HEK293 (cell line): ENCODE measurements around the gene ARHGAP10.

Source experiments
- CTCF ChIA-PET: fragments of 350-600 bp; formaldehyde crosslinking; extraction: SDS; loops from one replicate; lab custom pipeline; 2021; ENCODE audit warnings: antibody characterized with exemption; lab: Yijun Ruan, JAX
- POLR2A ChIA-PET: fragments of 300-600 bp; formaldehyde crosslinking; extraction: SDS; loops from one replicate; lab custom pipeline; 2020; ENCODE audit warnings: antibody characterized with exemption, inconsistent platforms; lab: Yijun Ruan, JAX
- H3K27ac ChIP-seq: fragments of 200-500 bp; sonication (Bioruptor generic); 2 replicates; pipeline ENCODE4 v1.5.1; 2014; ENCODE audit warnings: low read depth, low read length, control low read depth, inconsistent platforms; ENCODE audit errors: extremely low read depth
- H3K36me3 ChIP-seq, 2 experiments: fragments of 200-500 bp in 1 of 2; sonication (Bioruptor generic) in 1 of 2; 1 replicate in 1 of 2; 2 replicates in 1 of 2; pipeline ENCODE4 v1.5.1; 2014 to 2017; ENCODE audit warnings: inconsistent platforms in 2 of 2, low read length in 2 of 2; ENCODE audit not compliant: control insufficient read depth in 2 of 2, insufficient read depth in 1 of 2
- H3K4me1 ChIP-seq: fragments of 200-500 bp; sonication (Bioruptor generic); 2 replicates; pipeline ENCODE4 v1.5.1; 2014; ENCODE audit warnings: mild to moderate bottlenecking, low read length, inconsistent platforms; ENCODE audit not compliant: control insufficient read depth, insufficient read depth
- H3K4me3 ChIP-seq: 2 replicates; pipeline ENCODE4 v1.5.1; 2011; ENCODE audit warnings: low read depth, mild to moderate bottlenecking, control low read depth, low read length, moderate library complexity
- H3K9me3 ChIP-seq: fragments of 200-500 bp; sonication (Bioruptor generic); 2 replicates; pipeline ENCODE4 v1.5.1; 2014; ENCODE audit warnings: low read depth, low read length, inconsistent platforms; ENCODE audit not compliant: control insufficient read depth, insufficient read depth
- GFI1B ChIP-seq: fragments of 450-650 bp; formaldehyde crosslinking; IDR thresholded peaks from 2 replicates; pipeline ENCODE4 v1.5.1; 2016; ENCODE audit warnings: missing biosample characterization, missing genetic modification characterization
- GLIS1 ChIP-seq: fragments of 450-650 bp; formaldehyde crosslinking; IDR thresholded peaks from 2 replicates; pipeline ENCODE4 v1.5.1; 2016; ENCODE audit warnings: missing biosample characterization, missing genetic modification characterization
- WT1 ChIP-seq: fragments of 450-650 bp; formaldehyde crosslinking; IDR thresholded peaks from 2 replicates; pipeline ENCODE4 v1.5.1; 2016; ENCODE audit warnings: missing biosample characterization, missing genetic modification characterization
- YY2 ChIP-seq: fragments of 450-650 bp; formaldehyde crosslinking; IDR thresholded peaks from 2 replicates; pipeline ENCODE4 v1.5.1; 2016; ENCODE audit warnings: missing biosample characterization, missing genetic modification characterization
- ZFHX2 ChIP-seq: fragments of 450-650 bp; formaldehyde crosslinking; conservative IDR thresholded peaks from 2 replicates; pipeline ENCODE4 v1.5.1; 2016; ENCODE audit warnings: missing biosample characterization, missing genetic modification characterization
- ZNF121 ChIP-seq: fragments of 450-650 bp; formaldehyde crosslinking; IDR thresholded peaks from 2 replicates; pipeline ENCODE4 v1.5.1; 2016; ENCODE audit warnings: missing biosample characterization, missing genetic modification characterization
- ZNF211 ChIP-seq: fragments of 450-650 bp; formaldehyde crosslinking; IDR thresholded peaks from 2 replicates; pipeline ENCODE4 v1.5.1; 2016; ENCODE audit warnings: low read depth, missing biosample characterization, missing genetic modification characterization
- ZNF404 ChIP-seq: fragments of 450-650 bp; formaldehyde crosslinking; IDR thresholded peaks from 2 replicates; pipeline ENCODE4 v1.5.1; 2017; ENCODE audit warnings: missing biosample characterization, missing genetic modification characterization
- ZNF433 ChIP-seq: fragments of 450-650 bp; formaldehyde crosslinking; IDR thresholded peaks from 2 replicates; pipeline ENCODE4 v1.5.1; 2016; ENCODE audit warnings: missing biosample characterization, missing genetic modification characterization, low read depth
- ZNF473 ChIP-seq: fragments of 450-650 bp; formaldehyde crosslinking; IDR thresholded peaks from 2 replicates; pipeline ENCODE4 v1.5.1; 2017; ENCODE audit warnings: missing biosample characterization, missing genetic modification characterization
- ZNF501 ChIP-seq: fragments of 450-650 bp; formaldehyde crosslinking; IDR thresholded peaks from 2 replicates; pipeline ENCODE4 v1.5.1; 2016; ENCODE audit warnings: missing biosample characterization, missing genetic modification characterization
- ZNF514 ChIP-seq: fragments of 450-650 bp; formaldehyde crosslinking; IDR thresholded peaks from 2 replicates; pipeline ENCODE4 v1.5.1; 2016; ENCODE audit warnings: missing biosample characterization, missing genetic modification characterization
- ZNF658 ChIP-seq: fragments of 450-650 bp; formaldehyde crosslinking; IDR thresholded peaks from 2 replicates; pipeline ENCODE4; 2016; ENCODE audit warnings: missing biosample characterization, missing genetic modification characterization
- ZNF785 ChIP-seq: fragments of 450-650 bp; formaldehyde crosslinking; IDR thresholded peaks from 2 replicates; pipeline ENCODE4 v1.5.1; 2016; ENCODE audit warnings: missing biosample characterization, missing genetic modification characterization
- ZNF837 ChIP-seq: fragments of 450-650 bp; formaldehyde crosslinking; IDR thresholded peaks from 2 replicates; pipeline ENCODE4 v1.5.1; 2016; ENCODE audit warnings: missing biosample characterization, missing genetic modification characterization
- ZSCAN23 ChIP-seq: fragments of 450-650 bp; formaldehyde crosslinking; IDR thresholded peaks from 2 replicates; pipeline ENCODE4 v1.5.1; 2016; ENCODE audit warnings: missing biosample characterization, missing genetic modification characterization
- ZSCAN30 ChIP-seq: fragments of 450-650 bp; IDR thresholded peaks from 2 replicates; pipeline ENCODE4 v1.5.1; 2018; ENCODE audit warnings: missing biosample characterization, mild to moderate bottlenecking, missing genetic modification characterization, moderate library complexity
- ZXDB ChIP-seq: fragments of 450-650 bp; formaldehyde crosslinking; IDR thresholded peaks from 2 replicates; pipeline ENCODE4 v1.5.1; 2016; ENCODE audit warnings: missing biosample characterization, missing genetic modification characterization
- TF ChIP-seq, protein P1 (sequence below): fragments of 450-650 bp; formaldehyde crosslinking; IDR thresholded peaks from 2 replicates; pipeline ENCODE4 v1.5.1; 2016; ENCODE audit warnings: missing biosample characterization, missing genetic modification characterization, low read depth
- TF ChIP-seq, protein P2 (sequence below): fragments of 450-650 bp; formaldehyde crosslinking; IDR thresholded peaks from 2 replicates; pipeline ENCODE4 v1.5.1; 2016; ENCODE audit warnings: missing biosample characterization, missing genetic modification characterization
- TF ChIP-seq, protein P3 (sequence below): fragments of 450-650 bp; formaldehyde crosslinking; IDR thresholded peaks from 2 replicates; pipeline ENCODE4 v1.5.1; 2016; ENCODE audit warnings: missing biosample characterization, missing genetic modification characterization
- TF ChIP-seq, protein P4 (sequence below): fragments of 450-650 bp; formaldehyde crosslinking; IDR thresholded peaks from 2 replicates; pipeline ENCODE4 v1.5.1; 2016; ENCODE audit warnings: missing biosample characterization, missing genetic modification characterization, borderline replicate concordance
- TF ChIP-seq, protein P5 (sequence below): fragments of 450-650 bp; formaldehyde crosslinking; IDR thresholded peaks from 2 replicates; pipeline ENCODE4 v1.5.1; 2016; ENCODE audit warnings: missing biosample characterization, missing genetic modification characterization

ARHGAP10 gene

DNA sequence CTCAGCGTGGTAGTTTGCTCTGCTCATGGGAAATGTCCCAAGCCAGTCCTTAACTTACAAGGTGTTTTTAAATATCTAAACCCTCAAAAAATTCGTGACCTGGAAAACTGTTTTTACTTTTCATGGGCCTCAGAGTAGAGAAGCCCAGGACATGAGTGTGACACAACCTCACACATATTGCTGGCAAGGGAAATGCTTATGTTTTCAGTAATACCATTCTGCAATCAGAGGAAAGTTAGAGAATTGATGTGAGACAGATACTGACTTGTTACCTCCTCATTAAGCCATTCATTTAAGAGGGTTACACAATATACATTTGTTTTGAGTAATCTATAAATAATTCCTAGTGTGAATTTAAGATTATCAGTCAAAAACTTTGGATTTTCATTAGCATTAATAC is 209.5 kb downstream of the ARHGAP10 start (continued):
- no peak for TF ChIP-seq ZNF473 (tag by site-specific recombination)
- no peak for TF ChIP-seq ZNF121
- TF ChIP-seq ZFHX2 (tag by site-specific recombination): no peak

DNA sequence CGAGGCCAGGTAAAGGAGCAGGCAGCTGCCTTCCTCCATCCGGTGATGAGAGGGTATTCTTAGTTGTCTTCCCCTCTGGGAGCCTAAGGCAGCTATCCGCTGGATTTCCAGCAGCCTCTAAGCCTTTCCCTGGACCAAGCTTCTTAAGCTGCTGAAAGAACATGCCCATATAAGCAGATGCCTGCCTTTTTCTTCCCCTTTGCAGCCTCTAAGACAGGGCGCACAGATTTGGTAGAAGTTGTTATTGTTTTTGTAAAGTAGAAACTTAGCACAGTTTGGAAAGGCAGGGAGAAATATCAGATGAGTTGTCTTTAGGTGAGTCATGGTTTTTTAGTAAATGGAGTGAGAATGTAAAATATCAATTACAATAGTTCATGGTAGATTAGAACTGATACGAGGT is 210.8 kb downstream of the ARHGAP10 start:
- H3K4me1 ChIP-seq: peaks cover 12% of the 10 kb centered on the region
- ChIA-PET CTCF (interaction anchor here (0.5 to 0.7 kb wide), 2 partner anchors 19 to 1765 kb away, joined by 3 read pairs; no protein-coding TSS in a partner anchor), POLR2A (interaction anchor here (0.6 kb wide), 1 partner anchor 155 kb away, joined by 4 read pairs; no protein-coding TSS in a partner anchor)
- H3K36me3 ChIP-seq: peaks cover 0 to 15% of the 10 kb centered on the region in 2 experiments; a peak in 2 of 3 replicates
- H3K9me3 ChIP-seq: no peaks in the 10 kb centered on the region
- TF ChIP-seq, protein P1, sequence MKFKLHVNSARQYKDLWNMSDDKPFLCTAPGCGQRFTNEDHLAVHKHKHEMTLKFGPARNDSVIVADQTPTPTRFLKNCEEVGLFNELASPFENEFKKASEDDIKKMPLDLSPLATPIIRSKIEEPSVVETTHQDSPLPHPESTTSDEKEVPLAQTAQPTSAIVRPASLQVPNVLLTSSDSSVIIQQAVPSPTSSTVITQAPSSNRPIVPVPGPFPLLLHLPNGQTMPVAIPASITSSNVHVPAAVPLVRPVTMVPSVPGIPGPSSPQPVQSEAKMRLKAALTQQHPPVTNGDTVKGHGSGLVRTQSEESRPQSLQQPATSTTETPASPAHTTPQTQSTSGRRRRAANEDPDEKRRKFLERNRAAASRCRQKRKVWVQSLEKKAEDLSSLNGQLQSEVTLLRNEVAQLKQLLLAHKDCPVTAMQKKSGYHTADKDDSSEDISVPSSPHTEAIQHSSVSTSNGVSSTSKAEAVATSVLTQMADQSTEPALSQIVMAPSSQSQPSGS: no peak
- TF ChIP-seq, protein P2, sequence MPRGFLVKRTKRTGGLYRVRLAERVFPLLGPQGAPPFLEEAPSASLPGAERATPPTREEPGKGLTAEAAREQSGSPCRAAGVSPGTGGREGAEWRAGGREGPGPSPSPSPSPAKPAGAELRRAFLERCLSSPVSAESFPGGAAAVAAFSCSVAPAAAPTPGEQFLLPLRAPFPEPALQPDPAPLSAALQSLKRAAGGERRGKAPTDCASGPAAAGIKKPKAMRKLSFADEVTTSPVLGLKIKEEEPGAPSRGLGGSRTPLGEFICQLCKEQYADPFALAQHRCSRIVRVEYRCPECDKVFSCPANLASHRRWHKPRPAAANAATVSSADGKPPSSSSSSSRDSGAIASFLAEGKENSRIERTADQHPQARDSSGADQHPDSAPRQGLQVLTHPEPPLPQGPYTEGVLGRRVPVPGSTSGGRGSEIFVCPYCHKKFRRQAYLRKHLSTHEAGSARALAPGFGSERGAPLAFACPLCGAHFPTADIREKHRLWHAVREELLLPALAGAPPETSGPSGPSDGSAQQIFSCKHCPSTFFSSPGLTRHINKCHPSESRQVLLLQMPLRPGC: no peak
- TF ChIP-seq GFI1B (tag by site-specific recombination) (no peak), ZNF121 (no peak), ZNF433 (no peak), ZSCAN30 (tag by site-specific recombination) (no peak), WT1 (tag by site-specific recombination) (no peak), ZNF837 (tag by site-specific recombination) (no peak), ZXDB (tag by site-specific recombination) (no peak), ZNF404 (tag by site-specific recombination) (no peak), ZNF501 (tag by site-specific recombination) (no peak), ZNF211 (tag by site-specific recombination) (no peak), ZSCAN23 (no peak), ZNF658 (tag by site-specific recombination) (no peak)
- TF ChIP-seq, protein P3, sequence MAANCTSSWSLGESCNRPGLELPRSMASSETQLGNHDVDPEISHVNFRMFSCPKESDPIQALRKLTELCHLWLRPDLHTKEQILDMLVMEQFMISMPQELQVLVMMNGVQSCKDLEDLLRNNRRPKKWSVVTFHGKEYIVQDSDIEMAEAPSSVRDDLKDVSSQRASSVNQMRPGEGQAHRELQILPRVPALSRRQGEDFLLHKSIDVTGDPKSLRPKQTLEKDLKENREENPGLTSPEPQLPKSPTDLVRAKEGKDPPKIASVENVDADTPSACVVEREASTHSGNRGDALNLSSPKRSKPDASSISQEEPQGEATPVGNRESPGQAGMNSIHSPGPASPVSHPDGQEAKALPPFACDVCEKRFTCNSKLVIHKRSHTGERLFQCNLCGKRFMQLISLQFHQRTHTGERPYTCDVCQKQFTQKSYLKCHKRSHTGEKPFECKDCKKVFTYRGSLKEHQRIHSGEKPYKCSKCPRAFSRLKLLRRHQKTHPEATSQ (tag by site-specific recombination): no peak
- H3K4me3 ChIP-seq: no peak overlapping the region
- no peak overlapping the region for H3K27ac ChIP-seq

DNA sequence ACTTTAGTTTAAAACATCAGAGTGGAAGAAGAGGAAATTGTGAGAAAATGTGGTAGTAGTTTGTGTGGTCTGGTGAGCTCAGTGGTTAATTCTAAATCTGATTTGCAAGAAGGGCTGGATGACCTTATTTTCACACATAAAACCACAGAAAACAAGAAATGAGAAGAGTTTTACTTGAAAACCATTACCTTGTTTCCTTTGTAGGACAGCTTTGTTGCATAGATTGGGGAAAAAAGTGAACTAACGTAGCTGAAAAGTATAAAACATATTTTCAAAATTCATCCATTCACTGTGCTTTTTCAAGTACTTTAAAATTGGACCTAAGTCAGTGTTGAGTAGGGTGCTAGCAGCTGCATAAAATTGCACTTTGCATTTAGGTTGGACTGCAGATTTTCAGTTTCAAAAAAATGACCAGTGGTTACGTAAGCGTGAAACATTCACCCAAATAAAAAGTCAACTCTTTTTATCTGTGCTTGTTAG is 211.3 kb downstream of the ARHGAP10 start:
- H3K9me3 ChIP-seq: no peaks in the 10 kb centered on the region
- H3K4me1 ChIP-seq: peaks cover 12% of the 10 kb centered on the region
- no peak overlapping the region for H3K4me3 ChIP-seq
- H3K36me3 ChIP-seq: peaks cover 3 to 15% of the 10 kb centered on the region in 2 experiments; a peak in 2 of 3 replicates
- H3K27ac ChIP-seq: no peak overlapping the region
- ChIA-PET POLR2A (no interaction called here), CTCF (interaction anchor here (0.7 kb wide), 1 partner anchor 1765 kb away, joined by 3 read pairs; no protein-coding TSS in a partner anchor)
- TF ChIP-seq ZNF785 (tag by site-specific recombination) (no peak), YY2 (tag by site-specific recombination) (no peak), ZNF501 (tag by site-specific recombination) (no peak), GLIS1 (tag by site-specific recombination) (no peak), ZNF514 (tag by site-specific recombination) (no peak), ZFHX2 (tag by site-specific recombination) (no peak)
- TF ChIP-seq, protein P4, sequence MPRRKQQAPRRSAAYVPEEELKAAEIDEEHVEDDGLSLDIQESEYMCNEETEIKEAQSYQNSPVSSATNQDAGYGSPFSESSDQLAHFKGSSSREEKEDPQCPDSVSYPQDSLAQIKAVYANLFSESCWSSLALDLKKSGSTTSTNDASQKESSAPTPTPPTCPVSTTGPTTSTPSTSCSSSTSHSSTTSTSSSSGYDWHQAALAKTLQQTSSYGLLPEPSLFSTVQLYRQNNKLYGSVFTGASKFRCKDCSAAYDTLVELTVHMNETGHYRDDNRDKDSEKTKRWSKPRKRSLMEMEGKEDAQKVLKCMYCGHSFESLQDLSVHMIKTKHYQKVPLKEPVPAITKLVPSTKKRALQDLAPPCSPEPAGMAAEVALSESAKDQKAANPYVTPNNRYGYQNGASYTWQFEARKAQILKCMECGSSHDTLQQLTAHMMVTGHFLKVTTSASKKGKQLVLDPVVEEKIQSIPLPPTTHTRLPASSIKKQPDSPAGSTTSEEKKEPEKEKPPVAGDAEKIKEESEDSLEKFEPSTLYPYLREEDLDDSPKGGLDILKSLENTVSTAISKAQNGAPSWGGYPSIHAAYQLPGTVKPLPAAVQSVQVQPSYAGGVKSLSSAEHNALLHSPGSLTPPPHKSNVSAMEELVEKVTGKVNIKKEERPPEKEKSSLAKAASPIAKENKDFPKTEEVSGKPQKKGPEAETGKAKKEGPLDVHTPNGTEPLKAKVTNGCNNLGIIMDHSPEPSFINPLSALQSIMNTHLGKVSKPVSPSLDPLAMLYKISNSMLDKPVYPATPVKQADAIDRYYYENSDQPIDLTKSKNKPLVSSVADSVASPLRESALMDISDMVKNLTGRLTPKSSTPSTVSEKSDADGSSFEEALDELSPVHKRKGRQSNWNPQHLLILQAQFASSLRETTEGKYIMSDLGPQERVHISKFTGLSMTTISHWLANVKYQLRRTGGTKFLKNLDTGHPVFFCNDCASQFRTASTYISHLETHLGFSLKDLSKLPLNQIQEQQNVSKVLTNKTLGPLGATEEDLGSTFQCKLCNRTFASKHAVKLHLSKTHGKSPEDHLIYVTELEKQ (tag by site-specific recombination): no peak
- TF ChIP-seq, protein P5, sequence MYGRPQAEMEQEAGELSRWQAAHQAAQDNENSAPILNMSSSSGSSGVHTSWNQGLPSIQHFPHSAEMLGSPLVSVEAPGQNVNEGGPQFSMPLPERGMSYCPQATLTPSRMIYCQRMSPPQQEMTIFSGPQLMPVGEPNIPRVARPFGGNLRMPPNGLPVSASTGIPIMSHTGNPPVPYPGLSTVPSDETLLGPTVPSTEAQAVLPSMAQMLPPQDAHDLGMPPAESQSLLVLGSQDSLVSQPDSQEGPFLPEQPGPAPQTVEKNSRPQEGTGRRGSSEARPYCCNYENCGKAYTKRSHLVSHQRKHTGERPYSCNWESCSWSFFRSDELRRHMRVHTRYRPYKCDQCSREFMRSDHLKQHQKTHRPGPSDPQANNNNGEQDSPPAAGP (tag by site-specific recombination): no peak
